HG03064 (cell line): Measurements from ENCODE around the gene SOD1.
"Not testable (repeated sequence)": the region's sequence is repeated elsewhere in the genome, so short reads cannot be mapped to it uniquely, and the experiment has no call there.

ENCODE experiments used
- ATAC-seq: cut with Tn5 transposase; IDR thresholded peaks from one replicate; pipeline ENCODE4 v1.9.1; 2021; ENCODE audit warnings: low read depth; ENCODE audit not compliant: unreplicated experiment

The SOD1 gene

DNA sequence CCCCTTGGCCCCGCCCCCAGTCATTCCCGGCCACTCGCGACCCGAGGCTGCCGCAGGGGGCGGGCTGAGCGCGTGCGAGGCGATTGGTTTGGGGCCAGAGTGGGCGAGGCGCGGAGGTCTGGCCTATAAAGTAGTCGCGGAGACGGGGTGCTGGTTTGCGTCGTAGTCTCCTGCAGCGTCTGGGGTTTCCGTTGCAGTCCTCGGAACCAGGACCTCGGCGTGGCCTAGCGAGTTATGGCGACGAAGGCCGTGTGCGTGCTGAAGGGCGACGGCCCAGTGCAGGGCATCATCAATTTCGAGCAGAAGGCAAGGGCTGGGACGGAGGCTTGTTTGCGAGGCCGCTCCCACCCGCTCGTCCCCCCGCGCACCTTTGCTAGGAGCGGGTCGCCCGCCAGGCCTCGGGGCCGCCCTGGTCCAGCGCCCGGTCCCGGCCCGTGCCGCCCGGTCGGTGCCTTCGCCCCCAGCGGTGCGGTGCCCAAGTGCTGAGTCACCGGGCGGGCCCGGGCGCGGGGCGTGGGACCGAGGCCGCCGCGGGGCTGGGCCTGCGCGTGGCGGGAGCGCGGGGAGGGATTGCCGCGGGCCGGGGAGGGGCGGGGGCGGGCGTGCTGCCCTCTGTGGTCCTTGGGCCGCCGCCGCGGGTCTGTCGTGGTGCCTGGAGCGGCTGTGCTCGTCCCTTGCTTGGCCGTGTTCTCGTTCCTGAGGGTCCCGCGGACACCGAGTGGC is at the start of gene SOD1:
Gene SOD1, plus strand, starts transcription at position 158 of the 723 bp plus-strand sequence. Its CDS starts 77 bp downstream, at position 235.
- ATAC-seq = peak; percentile 91

DNA sequence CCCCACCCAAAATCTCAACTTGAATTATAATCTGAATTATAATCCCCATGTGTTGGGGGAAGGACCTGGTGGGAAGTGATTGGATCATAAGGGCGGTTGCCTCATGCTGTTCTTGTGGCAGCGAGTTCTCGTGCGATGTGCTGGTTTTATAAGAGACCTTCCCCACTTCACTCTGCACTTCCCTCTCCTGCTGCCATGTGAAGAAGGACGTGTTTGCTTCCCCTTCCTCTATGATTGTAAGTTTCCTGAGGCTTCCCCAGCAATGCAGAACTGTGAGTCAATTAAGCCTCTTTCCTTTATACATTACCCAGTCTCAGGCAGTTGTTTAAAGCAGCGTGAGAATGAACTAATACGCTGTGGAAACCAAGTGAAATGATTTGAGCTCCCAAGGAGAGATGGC is 48.0 kb upstream of the SOD1 start:
- no peak for ATAC-seq

DNA sequence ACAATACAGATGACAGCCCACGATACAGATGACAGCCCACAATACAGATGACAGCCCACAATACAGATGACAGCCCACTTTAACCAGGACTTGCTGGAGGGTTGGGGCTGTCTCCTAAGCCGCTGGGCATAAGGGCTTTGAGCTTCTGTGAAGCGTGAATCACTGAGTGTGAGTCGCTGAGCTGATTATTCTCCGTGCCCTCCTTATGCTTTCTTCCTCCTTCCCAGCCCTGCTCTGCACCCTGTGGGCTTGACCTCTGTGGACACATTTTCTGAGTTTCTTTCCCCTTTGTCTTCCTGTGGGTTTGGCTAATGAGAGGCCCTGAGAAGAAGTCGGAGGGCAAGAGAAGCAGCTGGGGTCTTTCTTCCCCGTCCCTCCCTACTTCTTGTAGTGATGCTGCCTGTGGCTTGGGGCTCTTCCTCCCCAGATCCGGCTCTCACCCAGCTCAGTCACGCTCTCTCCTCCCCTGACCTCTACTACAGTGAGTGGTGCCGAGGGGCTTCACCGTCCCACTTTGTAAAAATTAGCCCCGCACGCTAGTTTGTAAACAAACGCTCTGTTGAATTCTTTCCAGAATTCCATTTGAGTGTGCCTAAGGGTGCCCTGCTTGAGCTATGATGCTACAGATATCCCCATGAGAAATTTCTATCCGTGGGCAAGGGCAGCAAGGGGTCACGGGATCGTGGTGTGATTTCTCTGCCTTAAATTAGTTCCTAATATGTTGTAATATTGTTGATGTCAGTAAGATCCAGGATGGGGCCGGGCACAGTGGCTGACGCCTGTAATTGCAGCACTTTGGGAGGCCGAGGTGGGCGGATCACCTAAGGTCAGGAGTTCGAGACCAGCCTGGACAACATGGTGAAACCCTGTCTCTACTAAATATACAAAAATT is 46.4 kb upstream of the SOD1 start:
- ATAC-seq = no peak

DNA sequence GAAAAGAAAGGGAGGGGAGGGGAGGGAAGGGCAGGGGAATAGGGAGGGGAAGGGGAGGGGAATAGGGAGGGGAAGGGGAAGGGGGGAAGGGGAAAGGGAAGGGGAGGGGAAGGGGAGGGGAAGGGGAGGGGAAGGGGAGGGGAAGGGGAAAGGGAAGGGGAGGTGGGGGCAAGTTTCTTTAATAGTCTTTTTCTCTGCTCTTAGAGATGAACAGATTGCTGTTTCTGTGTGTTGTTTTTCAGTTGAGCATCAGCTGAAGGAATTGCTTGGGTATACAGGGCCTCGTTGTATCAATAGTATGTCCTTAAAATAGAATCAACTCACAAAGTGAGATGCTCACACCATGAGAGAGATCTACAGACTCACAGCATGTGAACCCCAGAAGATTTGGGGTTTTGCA is 44.8 kb upstream of the SOD1 start:
- no peak for ATAC-seq

DNA sequence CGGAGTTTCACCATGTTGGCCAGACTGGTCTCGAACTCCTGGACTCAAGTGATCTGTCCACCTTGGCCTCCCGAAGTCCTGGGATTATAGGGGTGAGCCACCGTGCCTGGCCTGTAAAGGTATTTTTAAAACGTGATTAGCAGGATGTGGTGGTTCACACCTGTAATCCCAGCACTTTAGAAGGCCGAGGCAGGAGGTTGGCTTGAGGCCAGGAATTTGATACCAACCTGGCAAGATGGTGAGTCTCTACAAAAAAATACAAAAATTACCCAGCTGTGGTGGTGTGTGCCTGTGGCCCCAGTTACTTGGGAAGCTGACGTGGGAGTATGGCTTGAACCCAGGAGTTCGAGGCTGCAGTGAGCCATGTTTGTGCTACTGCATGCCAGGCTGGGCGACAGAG is 43.3 kb upstream of the SOD1 start:
- no peak for ATAC-seq

DNA sequence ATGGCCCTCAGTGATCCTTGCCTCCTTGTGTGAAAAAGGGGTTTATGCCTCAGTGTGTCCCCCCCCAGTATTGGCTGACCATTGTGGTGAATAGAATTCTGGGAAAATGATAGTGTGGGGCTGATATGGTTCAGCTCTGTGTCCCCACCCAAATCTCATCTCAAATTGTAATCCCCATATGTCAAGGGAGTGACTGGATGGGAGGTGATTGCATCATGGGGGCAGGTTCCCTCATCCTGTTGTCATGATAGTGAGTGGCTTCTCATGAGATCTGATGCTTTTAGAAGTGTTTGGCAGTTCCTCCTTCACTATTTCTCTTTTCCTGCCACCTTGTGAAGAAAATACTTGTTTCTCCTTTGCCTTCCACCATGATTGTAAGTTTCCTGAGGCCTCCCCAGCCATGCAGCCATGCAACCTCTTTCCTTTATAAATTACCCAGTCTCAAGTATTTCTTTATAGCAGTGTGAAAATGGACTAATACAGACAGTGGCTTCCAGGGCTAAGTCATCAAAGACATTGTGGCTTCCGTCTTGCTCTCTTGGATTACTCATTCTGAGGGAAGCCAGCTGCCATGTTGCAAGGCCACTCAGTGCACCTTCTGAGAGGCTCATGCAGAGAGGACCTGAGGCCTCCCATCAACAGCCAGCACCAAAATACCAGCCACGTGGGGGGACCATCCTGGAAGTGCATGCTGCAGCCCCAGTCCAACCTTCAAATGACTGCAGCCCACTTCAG is 40.6 kb upstream of the SOD1 start:
- no peak for ATAC-seq

DNA sequence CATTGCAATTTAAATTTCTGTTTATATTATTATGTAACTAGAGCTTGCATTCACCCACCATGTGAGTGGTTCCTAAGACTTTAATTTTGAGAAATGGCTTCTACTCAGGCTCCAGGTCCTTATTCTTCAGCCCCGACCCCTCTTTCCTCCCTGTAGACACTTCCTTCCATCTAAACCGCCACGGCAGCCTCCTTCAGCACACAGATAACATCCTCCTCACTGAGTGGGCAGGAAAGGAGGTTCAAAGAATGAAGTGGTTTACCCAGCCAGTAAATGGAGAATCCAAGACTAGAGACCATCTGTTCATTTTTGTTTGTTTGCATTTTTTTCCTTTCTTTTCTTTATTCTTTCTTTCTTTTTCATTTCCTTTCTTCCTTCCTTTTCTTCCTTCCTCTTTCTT is 37.1 kb upstream of the SOD1 start:
- ATAC-seq = no peak

DNA sequence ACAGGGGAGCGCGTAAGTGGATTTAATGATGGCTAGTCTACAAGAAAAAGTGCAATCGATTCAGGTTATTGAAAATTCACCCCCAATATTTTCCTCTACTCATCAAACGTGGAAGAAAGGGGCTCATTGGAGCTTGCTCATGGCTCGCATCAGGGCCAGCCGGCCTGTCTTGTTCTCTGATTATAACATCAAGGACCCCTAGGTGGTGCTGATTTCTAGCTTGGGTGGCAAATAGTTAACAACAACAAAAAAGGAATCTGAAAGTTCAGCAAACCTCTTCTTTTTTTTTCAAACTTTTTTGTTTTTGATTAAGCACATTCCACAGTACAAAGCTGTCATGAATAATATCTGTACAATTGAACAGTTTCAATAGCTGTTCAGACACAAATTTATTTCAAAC is 35.8 kb upstream of the SOD1 start:
- ATAC-seq = no peak

DNA sequence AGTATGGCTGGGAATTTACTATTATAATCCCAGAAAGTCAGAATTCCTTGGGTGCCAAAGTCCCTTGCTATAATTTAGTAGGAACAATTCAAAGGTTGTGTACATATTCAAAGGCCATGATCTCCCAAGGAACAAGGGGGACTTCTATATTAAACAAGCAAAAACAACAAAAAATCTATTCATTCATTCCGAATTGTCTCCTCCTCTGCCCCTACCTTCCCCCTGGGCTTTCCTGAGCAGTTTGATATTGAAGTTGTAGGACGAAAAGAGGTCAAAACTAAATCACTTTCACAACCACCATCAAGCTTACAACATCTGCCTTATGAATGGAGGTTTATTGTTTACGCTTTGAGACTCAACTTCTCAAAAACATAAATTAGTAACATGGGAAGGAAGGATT is 35.3 kb upstream of the SOD1 start:
- ATAC-seq = no peak

DNA sequence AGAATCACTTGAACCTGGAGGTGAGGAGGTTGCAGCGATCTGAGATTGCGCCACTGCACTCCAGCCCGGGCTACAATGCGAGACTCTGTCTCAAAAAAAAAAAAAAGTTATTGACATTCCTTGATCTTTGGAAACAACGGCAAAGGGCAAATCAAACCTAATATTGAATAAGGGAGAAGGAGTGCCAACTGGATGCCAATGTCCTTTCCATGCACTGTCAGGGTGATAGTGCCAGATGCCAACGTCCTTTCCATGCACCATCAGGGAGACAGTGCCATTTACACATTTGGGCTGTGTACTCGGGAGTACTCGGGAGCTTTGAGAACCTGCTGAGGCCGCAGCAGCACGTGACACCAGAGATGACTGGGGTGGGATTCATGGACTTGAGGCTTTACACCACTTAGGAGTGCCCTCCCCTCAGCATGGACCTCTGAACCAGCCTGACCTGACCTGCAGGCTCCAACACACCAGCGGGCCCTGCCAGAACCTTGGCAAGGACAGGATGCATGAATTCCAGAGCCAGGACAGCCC is 34.5 kb upstream of the SOD1 start:
- no peak for ATAC-seq

DNA sequence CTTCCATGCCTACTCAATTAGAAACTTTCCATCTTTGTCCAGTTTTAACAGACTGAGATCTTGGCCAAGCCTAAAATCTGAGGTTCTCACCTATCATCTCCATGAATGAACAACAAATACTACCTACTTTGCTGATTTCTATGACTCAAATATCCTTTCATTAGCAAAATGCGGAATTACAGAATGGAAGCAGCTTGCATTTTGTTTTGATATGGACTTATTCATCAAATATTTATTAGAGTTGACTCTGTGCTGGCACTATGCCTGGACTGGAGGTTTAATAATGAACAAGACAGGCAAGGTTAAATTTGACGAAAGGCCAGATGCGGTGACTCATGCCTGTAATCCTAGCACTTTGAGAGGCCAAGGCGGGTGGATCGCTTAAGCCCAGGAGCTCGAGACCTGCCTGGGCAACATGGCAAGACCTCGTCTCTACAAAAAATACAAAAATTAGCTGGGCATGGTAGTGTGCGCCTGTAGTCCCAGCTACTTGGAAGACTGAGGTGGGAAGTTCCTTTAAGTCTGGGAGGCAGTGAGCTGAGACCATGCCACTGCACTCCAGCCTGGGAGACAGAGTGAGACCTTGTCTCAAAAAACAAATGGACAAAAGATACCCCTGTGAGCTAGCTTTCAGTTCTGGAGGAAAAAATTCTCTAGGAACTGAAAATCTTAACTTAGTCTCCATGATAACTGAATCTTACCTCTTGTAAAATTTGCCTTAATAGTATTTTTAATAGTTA is 29.4 kb upstream of the SOD1 start:
- ATAC-seq = no peak

DNA sequence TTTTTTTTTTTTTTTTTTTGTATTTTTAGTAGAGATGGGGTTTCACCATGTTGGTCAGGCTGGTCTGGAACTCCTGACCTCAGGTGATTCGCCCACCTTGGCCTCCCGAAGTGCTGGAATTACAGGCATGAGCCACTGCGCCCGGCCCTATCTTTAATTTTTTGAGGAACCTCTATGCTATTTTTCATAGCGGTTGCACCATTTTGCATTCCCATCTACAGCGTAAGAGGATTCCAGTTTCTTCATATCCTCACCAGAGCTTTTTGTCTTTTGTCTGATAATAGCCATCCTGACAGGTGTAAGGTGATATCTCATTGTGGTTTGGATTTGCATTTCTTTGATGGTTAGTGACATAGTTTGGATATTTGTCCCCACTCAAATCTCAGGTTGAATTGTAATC is 27.6 kb upstream of the SOD1 start:
- ATAC-seq = not testable (repeated sequence)

DNA sequence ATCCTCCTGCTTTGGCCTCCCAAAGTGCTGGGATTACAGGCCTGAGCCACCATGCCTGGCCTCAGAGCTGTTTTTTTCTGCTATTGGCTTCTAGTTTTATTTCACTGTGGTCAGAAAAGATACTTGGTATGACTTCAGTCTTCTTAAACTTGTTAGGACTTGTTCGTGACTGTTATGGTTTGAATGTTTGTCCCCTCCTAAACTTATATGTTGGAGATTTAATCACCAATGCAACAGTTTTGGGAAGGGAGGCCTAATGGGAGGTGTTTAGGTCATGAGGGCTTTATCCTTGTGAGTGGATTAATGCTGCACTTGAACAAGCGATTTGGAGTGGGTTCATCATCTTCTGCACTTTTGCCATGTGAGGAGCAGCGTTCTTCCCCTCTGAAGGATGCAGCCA is 24.5 kb upstream of the SOD1 start:
- ATAC-seq = no peak

DNA sequence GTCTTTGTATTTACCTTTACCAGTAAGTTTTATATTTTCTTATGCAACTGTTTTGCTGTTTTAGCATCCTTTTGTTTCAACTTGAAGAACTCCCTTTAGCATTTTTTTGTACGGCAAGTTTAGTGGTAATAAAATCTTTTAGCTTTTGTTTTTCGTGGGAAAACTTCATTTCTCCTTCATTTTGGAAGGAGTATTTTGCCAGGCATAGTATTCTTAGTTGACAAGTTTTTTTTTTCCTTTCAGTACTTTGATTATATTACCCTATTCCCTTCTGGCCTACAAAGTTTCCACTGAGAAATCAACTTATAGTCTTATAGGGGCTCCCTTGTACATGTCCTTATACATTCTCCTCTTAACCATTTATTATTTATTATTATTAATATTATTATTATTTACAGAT is 22.6 kb upstream of the SOD1 start:
- ATAC-seq = no peak

DNA sequence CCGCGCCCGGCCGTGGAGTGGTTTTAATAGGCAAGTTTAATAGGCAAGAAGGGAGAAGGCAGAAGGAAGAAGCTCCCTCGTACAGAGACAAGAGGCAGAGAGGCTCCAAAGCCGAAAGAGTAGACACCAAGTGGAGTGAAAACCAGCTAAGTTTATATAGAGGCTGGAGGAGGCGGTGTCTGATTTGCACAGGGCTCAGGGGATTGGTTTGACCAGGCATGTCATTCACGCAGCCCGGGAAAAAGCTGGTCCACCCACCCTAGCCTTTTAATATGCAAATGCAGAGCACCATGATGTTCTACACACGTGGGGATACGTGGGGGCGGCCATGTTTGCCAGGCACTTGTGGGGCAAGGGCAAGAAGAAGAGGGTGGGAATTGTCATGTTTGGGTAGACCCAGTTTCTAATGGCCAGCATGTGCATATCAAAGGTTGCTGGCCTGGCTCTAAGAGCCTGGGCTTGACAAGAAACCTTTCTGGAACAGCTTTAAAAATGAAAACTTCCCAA is 18.0 kb upstream of the SOD1 start:
- ATAC-seq = no peak

DNA sequence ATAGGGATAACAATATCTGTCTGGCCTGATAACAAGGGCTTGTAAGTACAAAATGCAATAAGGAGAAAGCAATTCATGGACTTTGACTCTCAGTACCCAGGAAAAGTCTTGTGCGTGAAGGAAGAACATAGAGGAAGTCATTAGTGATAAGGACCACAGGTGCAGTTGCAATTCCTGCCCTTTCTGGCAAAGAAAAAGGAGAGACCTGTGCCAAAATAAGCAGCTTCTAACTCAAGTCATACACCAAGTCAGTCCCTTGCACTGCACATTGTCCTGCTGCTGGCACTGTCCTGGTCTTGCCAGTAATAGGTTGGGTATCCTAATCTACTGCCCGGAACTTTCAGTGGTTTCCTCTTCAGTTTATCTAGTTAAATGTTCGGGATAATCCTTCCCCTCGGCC is 14.8 kb upstream of the SOD1 start:
- no peak for ATAC-seq

DNA sequence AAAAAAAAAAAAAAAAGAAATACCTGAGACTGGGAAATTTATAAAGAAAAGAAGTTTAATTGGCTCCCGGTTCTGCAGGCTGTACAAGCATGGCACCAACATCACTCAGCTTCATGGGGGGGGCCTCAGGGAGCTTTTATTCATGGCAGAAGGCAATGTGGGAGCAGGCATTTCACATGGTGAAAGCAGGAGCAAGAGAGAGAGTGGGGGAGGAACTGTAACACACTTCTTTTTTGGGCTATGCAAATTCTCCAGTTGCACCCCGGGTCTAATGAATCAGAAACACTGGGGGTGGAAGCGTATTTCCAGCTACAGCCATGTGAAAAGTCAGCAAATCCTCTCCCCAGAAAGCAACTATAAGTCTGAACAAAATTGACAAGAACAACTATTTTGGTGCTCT is 11.8 kb upstream of the SOD1 start:
- no peak for ATAC-seq

DNA sequence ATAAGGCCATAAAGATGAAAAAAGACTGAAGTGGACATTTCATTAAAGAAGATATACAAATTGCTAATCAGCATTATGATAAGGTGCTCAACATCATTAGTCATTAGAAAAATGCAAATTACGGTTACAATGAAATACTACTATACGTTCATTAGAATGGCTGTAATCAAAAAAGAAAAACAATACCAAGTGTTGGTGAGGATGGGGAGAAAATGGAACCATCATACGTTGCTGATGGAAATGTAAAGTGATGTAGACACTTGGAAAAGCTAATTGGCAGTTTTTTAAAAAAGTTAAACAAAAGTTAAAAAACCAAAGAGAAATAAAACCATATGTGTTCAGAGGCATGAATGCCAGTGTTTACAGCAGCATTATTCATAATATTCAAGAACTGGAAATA is 8.6 kb upstream of the SOD1 start:
- no peak for ATAC-seq

DNA sequence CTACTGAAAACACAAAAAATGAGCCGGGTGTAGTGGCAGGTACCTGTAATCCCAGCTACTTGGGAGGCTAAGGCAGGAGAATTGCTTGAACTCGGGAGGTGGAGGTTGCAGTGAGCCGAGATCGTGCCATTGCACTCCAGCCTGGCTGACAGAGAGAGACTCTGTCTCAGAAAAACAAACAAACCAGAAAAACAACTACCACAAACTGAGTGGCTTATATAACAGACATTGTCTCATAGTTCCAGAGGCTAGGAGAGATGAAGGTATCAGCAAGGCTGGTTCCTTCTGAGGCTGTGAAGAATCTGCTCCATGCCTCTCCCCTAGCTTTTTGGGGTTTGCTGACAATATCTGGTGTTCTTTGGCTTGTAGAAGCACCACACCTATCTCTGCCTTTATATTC is 8.0 kb upstream of the SOD1 start:
- ATAC-seq = not testable (repeated sequence)

DNA sequence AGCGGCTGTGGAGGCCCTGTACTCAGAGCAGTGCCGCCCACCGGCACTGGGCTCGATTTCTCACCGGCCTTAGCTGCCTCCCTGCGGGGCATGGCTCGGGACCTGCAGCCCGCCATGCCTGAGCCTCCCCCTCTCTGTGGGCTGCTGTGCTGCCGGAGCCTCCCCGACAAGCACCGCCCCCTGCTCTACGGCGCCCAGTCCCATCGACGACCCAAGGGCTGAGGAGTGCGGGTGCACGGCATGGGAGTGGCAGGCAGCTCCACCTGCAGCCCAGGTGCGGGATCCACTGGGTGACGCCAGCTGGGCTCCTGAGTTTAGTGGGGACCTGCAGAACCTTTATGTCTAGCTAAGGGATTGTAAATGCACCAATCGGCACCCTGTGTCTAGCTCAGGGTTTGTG is 5.2 kb upstream of the SOD1 start:
- no peak for ATAC-seq
